HG03439 (cell line): ENCODE results near the gene UBALD1.

ENCODE experiments used
- ATAC-seq: cut with Tn5 transposase; IDR thresholded peaks from one replicate; pipeline ENCODE4 v1.9.1; 2021; ENCODE audit warnings: mild to moderate bottlenecking, moderate library complexity; ENCODE audit not compliant: unreplicated experiment

UBALD1 gene

DNA sequence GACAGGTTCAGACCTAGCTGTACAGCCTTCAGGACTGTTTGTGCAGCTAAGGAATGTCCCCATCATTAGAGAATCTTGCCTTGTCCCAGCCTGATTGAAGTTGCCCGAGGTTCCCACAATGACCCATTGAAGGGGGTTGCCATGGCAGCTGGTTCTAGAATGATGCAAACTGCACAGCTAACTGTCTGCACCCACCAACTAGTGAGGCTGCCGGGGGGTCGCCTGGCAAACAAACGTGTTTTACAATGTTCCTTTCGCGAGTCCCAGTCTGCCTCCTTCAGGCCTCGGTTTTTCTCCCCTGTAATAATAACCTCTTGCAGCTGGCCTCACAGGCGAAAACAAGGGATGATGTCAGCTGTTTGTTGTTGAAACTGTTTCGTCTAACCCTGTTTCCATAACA, 53.1 kb downstream of the UBALD1 start:
- ATAC-seq, result no peak
